HuH-7.5 (cell line): ENCODE data around the gene SALL4.
"Not testable (repeated sequence)": the region's sequence is repeated elsewhere in the genome, so short reads cannot be mapped to it uniquely, and the experiment has no call there.

Source experiments
- DNase-seq: peaks from one replicate; pipeline ENCODE4 v3.0.0; 2011; ENCODE audit warnings: low spot score

The SALL4 gene

GRCh38 chr20:51763965-51764602 is 38.2 kb downstream of the SALL4 start:
- no peak for DNase-seq

GRCh38 chr20:51760905-51761546 is 41.3 kb downstream of the SALL4 start:
- DNase-seq, result no peak

GRCh38 chr20:51759769-51760510 is 42.4 kb downstream of the SALL4 start:
- DNase-seq, result no peak

- no peak for DNase-seq
Observed at GRCh38 chr20:51758978-51759544, 43.3 kb downstream of the SALL4 start.

- DNase-seq, result no peak
Observed at GRCh38 chr20:51757226-51757625, 45.1 kb downstream of the SALL4 start.

GRCh38 chr20:51756653-51757052 is 45.7 kb downstream of the SALL4 start:
- no peak for DNase-seq

- DNase-seq, result not testable (repeated sequence)
Observed at GRCh38 chr20:51753220-51753619, 49.1 kb downstream of the SALL4 start.

GRCh38 chr20:51752343-51752951 is 49.9 kb downstream of the SALL4 start:
- DNase-seq, result no peak

GRCh38 chr20:51750770-51751388 is 51.4 kb downstream of the SALL4 start:
- DNase-seq, result no peak

GRCh38 chr20:51750037-51750769 is 52.1 kb downstream of the SALL4 start:
- DNase-seq, result peak; percentile 79

GRCh38 chr20:51749674-51750036 is 52.7 kb downstream of the SALL4 start:
- no peak for DNase-seq

- no peak for DNase-seq
Observed at GRCh38 chr20:51747182-51747911, 55.0 kb downstream of the SALL4 start.

- DNase-seq, result no peak
Observed at GRCh38 chr20:51745804-51746203, 56.5 kb downstream of the SALL4 start.

GRCh38 chr20:51740838-51741237 is 61.5 kb downstream of the SALL4 start:
- DNase-seq, result no peak

GRCh38 chr20:51740308-51740707 is 62.0 kb downstream of the SALL4 start:
- DNase-seq, result not testable (repeated sequence)

GRCh38 chr20:51739722-51740249 is 62.5 kb downstream of the SALL4 start:
- no peak for DNase-seq

- no peak for DNase-seq
Observed at GRCh38 chr20:51738877-51739447, 63.4 kb downstream of the SALL4 start.

GRCh38 chr20:51738261-51738660 is 64.1 kb downstream of the SALL4 start:
- not testable (repeated sequence) for DNase-seq

GRCh38 chr20:51736947-51737346 is 65.4 kb downstream of the SALL4 start:
- no peak for DNase-seq
